ENCODE measurements around the gene MAGI1. TPM values are rescaled to one million over a fixed set of nuclear protein-coding genes. Genes with fewer than 3 reads are reported as not detected.

Gene MAGI1
- total and polyA plus RNA-seq, 2 experiments from 2014 or later: 33.9 to 87.0 TPM

- Histone ChIP-seq H3K4me1 (ENCODE audit: low read depth) (peaks cover 6% of the 10 kb centered on the region), H3K27me3 (no peaks in the 10 kb centered on the region), H3K4me3 (no peak overlapping the region), H3K36me3 (no peaks in the 10 kb centered on the region), H3K9me3 (ENCODE audit: low read depth) (no peaks in the 10 kb centered on the region), H3K27ac (no peak overlapping the region)
- no peak for TF ChIP-seq CTCF (IDR thresholded peaks at IDR 0.05; ENCODE audit: low read depth, low read length)
- DNase-seq (ENCODE audit: low read depth in 1 of 2, low spot score in 1 of 2): no peak
Measured at GRCh38 chr3:65745306-65745705, 293.4 kb downstream of the MAGI1 start.

- no peak overlapping the region for H3K4me3 ChIP-seq
- H3K27me3 ChIP-seq: no peaks in the 10 kb centered on the region
- DNase-seq (ENCODE audit: low read depth in 1 of 2, low spot score in 1 of 2): no peak
- no peaks in the 10 kb centered on the region for H3K36me3 ChIP-seq
- no peak for TF ChIP-seq CTCF (IDR thresholded peaks at IDR 0.05; ENCODE audit: low read depth, low read length)
- H3K27ac ChIP-seq: no peak overlapping the region
- H3K4me1 ChIP-seq (ENCODE audit: low read depth): peaks cover 15% of the 10 kb centered on the region
- no peaks in the 10 kb centered on the region for H3K9me3 ChIP-seq (ENCODE audit: low read depth)
Measured at GRCh38 chr3:65742914-65743313, 295.8 kb downstream of the MAGI1 start.

GRCh38 chr3:65741540-65741939 lies 297.2 kb downstream of the MAGI1 start:
- DNase-seq (ENCODE audit: low read depth in 1 of 2, low spot score in 1 of 2): no peak
- Histone ChIP-seq H3K36me3 (no peaks in the 10 kb centered on the region), H3K9me3 (ENCODE audit: low read depth) (no peaks in the 10 kb centered on the region), H3K27me3 (no peaks in the 10 kb centered on the region), H3K4me3 (no peak overlapping the region), H3K4me1 (ENCODE audit: low read depth) (peaks cover 15% of the 10 kb centered on the region), H3K27ac (no peak overlapping the region)
- TF ChIP-seq CTCF (IDR thresholded peaks at IDR 0.05; ENCODE audit: low read depth, low read length): no peak

GRCh38 chr3:65739901-65740541 lies 298.7 kb downstream of the MAGI1 start:
- peaks cover 15% of the 10 kb centered on the region for H3K4me1 ChIP-seq (ENCODE audit: low read depth)
- no peak for TF ChIP-seq CTCF (IDR thresholded peaks at IDR 0.05; ENCODE audit: low read depth, low read length)
- no peaks in the 10 kb centered on the region for H3K36me3 ChIP-seq
- H3K9me3 ChIP-seq (ENCODE audit: low read depth): no peaks in the 10 kb centered on the region
- no peak overlapping the region for H3K27ac ChIP-seq
- H3K4me3 ChIP-seq: no peak overlapping the region
- DNase-seq (ENCODE audit: low read depth in 1 of 2, low spot score in 1 of 2): no peak
- no peaks in the 10 kb centered on the region for H3K27me3 ChIP-seq

- TF ChIP-seq CTCF (IDR thresholded peaks at IDR 0.05; ENCODE audit: low read depth, low read length): no peak
- no peaks in the 10 kb centered on the region for H3K9me3 ChIP-seq (ENCODE audit: low read depth)
- H3K4me3 ChIP-seq: no peak overlapping the region
- no peak overlapping the region for H3K27ac ChIP-seq
- peaks cover 11% of the 10 kb centered on the region for H3K4me1 ChIP-seq (ENCODE audit: low read depth)
- H3K36me3 ChIP-seq: no peaks in the 10 kb centered on the region
- H3K27me3 ChIP-seq: no peaks in the 10 kb centered on the region
- no peak for DNase-seq (ENCODE audit: low read depth in 1 of 2, low spot score in 1 of 2)
Measured at GRCh38 chr3:65734792-65735191, 303.9 kb downstream of the MAGI1 start.
